Stimulated activated CD8-positive, alpha-beta memory T cell treated with anti-CD3 and anti-CD28 coated beads, Interleukin-7, amount 100 ng/mL, for 24 hours (primary cell): ENCODE results near the gene CPEB4.

Experiments used
- DNase-seq: peaks from one replicate; pipeline ENCODE4 v3.0.0-alpha.2; 2020; ENCODE audit warnings: low read depth

CPEB4 gene

GRCh38 chr5:173884402-173885053 lies 3.6 kb upstream of the CPEB4 start:
- DNase-seq: no peak

- no peak for DNase-seq
Observed at GRCh38 chr5:173885054-173885443, 3.1 kb upstream of the CPEB4 start.

DNA sequence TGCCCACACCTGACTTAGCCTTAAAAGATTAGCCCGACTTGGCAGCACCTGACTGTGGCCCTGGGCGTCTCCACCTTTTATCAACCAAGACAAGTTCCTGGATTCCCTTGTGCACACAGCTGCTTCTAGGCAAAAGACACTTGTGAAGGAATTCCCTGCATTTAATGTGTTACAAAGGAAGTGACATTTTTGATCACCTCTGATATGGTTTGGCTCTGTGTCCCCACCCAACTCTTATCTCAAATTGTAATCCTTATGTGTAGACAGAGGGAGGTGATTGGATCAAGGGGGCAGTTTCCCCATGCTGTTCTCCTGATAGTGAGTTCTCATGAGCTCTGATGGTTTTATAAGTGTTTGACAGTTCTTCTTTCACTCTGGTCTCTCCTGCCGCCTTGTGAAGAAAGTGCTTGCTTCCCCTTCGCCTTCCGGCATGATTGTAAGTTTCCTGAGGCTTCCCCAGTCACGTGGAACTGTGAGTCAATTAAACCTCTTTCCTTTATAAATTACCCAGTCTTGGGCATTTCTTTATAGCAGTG lies 2.6 kb upstream of the CPEB4 start:
- no peak for DNase-seq

- DNase-seq: no peak
Observed at GRCh38 chr5:173886150-173886549, 2.0 kb upstream of the CPEB4 start.

DNA sequence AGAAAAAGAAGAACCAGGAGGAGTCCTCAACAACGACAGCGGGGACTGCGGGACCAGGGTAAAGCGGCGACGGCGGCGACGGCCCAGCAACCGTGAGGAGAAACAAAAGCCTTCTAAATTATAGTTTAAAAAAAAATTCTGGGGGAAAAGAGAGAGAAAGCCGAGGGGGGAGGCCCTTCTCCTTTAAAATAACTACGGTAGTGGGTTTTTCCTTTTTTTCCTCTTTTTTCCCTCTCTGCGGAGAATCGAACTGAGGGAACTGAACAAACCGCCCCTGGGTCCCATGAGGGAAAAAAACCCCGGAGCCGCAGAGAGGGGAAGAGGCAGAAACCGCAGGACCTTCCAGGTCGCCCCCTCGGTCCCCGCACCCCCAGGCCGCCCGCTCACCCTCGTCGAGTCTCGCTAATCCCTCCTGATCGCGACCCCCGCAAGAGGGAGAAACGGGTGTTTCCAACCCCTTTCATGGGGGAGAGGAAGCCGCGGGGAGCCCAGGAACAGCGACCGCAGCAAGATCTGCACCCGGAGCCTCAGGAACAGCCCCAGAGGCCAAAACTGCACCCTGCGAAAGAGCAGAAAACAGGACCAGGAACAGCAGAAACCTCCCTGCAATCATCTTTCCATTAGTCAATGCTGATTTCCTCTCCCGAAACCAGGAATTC lies 453 bp downstream of the CPEB4 start:
- DNase-seq: no peak

GRCh38 chr5:173890195-173890991 lies 2.2 kb downstream of the CPEB4 start:
- no peak for DNase-seq

DNA sequence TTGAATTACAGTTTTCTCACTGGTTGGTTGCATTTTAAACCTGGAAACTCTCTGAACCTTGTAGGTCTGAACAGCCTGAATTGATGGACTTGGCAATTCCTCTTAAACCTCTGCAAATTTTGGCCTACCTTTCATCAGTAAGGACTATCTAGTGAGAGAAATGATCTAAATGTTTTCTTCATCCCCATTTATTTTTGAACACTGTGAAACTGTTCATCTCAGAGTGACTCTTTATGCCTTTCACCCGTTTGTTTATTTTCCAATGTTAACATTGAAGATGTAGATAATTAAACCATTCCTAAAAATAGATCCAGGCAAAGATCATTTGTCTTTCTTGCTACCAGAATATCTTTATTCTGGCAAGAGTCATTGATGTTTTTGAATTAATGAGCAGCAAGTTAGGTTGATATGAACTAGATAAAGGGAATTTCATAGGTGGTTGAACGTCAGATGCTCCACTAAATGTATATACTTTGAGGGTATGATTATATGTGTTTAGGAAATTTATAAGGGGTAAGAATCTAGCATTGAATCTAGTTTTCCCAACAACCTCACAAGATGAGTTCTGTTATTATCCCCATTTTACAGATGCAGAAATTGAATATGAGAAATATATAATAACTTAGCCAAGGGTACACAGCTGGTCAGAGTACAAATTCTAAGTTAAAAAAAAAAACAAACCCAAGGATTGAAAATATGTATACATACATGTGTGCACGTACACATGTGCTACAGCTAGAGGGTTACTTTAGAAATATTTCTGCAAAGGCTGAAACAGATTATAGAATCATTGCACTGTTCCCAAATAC lies 3.4 kb downstream of the CPEB4 start:
- DNase-seq: no peak

GRCh38 chr5:173893192-173893561 lies 5.0 kb downstream of the CPEB4 start:
- DNase-seq: no peak

GRCh38 chr5:173895401-173896165 lies 7.4 kb downstream of the CPEB4 start:
- no peak for DNase-seq

DNA sequence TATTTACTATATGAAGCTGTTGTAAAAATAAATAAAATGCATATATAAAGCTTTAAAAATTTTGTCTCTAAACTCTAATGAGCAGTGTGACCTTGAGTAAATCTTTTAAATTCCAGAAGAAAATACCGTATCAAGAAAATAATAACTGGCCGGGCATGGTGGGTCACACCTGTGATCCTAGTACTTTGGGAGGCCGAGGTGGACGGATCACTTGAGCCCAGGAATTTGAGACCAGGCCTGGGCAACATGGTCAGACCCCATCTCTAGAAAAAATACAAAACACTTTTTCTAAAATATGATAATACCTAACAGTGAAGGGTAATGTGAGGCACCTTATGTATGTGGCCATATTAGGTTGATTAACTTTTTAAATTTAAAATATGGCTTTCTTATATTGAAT lies 8.5 kb downstream of the CPEB4 start:
- DNase-seq: no peak

DNA sequence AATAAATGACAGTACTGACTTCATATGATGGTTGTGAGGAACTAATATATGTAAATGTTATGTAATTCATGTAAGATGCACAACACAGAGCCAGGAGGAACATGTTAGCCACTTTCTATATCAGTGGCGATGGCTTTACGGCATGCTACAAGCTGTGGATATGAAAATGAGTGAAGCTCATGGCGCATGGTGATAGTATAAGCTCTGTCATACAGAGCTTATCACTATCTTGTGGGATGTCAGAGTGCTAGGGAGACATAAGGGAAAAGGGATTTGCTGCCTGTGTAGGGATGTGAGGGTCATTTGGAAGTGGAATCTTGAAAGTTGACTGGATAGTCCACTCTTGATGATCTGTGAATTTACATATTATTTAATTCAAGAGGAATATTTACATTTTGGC lies 13.6 kb downstream of the CPEB4 start:
- no peak for DNase-seq

DNA sequence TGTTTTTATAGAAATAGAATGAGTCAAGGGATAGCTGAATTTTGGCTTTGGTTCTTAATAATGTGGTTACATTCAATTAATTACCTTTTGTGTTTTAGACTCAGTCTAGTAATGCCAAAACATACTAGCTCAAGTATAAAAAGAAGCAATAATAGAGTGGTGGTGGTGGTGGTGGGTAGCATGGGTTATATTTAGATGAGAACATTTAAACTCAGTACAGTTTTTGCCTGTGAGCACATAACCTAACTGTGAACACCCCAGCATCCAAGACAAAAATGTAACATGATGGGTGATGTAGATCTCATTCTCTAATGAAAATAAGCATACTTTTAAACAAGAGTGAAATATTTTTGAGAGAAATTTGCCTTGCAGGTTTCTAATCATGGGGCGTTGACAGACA lies 14.2 kb downstream of the CPEB4 start:
- DNase-seq: no peak

- DNase-seq: no peak
Observed at GRCh38 chr5:173902743-173903142, 14.6 kb downstream of the CPEB4 start.

DNA sequence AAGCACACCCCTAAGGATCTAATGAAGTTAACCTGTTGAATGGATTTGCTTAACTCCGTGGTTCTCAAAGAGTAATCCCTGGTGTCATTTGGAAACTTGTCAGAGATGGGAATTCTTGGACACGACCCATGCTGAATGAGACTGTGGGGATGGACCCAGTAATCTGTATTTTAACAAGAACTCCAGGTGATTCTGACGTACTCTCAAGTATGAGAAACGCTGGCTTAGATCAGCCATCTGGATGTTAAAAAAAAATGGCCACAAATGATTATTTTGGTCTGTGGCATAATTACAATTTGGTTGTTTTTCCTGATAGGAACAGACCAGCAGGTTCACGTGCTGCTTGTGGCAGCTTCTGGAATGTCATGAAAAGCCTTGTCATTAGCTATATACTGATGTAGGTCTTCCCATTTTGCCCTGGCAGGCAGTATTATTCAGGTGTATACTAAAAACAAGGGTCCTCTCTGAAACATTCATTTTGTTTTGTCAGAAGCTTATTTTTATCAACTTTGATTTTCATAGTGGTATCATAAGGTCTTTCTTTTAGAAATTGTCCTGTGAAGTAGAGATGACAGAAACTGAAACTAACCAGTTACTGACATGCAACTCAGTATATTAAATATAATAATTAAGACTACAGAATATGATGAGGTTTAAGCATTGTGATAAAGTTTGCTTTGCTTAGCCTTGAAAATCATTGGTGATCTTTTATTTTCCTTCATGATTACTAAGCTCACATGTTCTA lies 15.4 kb downstream of the CPEB4 start:
- DNase-seq: no peak

DNA sequence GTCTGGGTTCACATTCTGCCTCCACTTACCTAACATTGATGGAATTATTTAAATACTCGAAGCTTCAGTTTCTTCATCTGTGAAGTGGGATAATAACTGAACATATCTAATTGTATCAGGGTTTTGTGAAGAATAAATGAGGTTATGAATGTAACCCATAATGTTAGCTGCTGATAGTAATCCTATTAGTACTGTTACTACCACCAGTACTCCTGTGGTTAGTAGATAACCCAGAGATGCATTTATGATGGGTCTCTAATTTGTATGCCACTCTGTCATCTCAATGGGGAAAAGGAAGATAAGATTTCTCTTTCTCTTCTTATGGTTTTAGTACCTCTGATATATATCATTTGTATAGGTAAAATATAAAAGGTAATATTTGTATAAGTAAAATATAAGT lies 16.0 kb downstream of the CPEB4 start:
- no peak for DNase-seq

DNA sequence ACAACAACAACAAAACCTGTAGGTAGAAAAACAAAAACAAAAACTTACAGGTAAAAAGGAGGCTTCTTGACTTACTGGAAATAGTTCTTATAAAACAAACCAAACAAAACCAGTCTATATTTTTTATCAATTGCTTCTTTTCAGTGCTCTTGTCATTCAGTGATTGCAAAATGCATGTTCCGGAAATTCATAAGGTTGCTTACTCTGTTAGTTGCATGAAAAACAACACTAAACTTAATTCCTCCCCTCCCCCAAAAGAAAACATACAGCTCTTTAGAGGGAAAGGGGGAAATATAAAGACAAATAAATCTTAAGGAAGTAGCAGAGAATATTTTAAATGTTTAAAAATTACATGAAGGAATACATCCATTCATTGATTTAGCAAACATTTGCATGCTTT lies 19.1 kb downstream of the CPEB4 start:
- no peak for DNase-seq

GRCh38 chr5:173907686-173908371 lies 19.7 kb downstream of the CPEB4 start:
- DNase-seq: no peak

GRCh38 chr5:173909199-173909598 lies 21.1 kb downstream of the CPEB4 start:
- DNase-seq: no peak

DNA sequence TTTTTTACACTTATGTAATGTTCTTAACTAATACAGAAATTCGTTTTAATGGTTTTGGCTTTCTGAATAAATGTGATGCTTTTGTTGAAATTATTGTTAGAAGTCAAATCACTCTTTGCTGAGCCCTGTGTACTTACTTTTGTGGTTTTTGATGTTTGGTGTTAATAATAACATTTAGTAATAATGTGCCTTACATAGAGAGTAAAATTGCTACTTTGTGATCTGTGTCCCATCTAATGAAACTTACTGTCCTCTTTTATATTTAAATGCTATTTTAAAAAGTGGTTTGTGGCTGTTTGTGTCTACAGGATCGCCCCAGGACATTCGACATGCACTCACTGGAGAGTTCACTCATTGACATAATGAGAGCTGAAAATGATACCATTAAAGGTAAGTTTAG lies 22.1 kb downstream of the CPEB4 start:
- no peak for DNase-seq

- no peak for DNase-seq
Observed at GRCh38 chr5:173911623-173912022, 23.5 kb downstream of the CPEB4 start.
